Mesenchymal stem cell (in vitro differentiated cells and primary cell): ENCODE data around the gene FAM83F.
"Not testable (repeated sequence)": the region's sequence is repeated elsewhere in the genome, so short reads cannot be mapped to it uniquely, and the experiment has no call there.

Experiments used
- DNase-seq: peaks from one replicate; pipeline ENCODE4 v3.0.0-alpha.2; 2013
- H2AFZ ChIP-seq: one replicate; pipeline ENCODE4 v1.6.1; 2013; ENCODE audit warnings: low read depth, mild to moderate bottlenecking, control low read depth, inconsistent platforms, low read length, moderate library complexity
- H2AK5ac ChIP-seq: 2 replicates; pipeline ENCODE4 v1.6.1; 2013; ENCODE audit warnings: low read length, moderate library complexity, mild to moderate bottlenecking, inconsistent platforms; ENCODE audit not compliant: severe bottlenecking
- H2BK120ac ChIP-seq: one replicate; pipeline ENCODE4 v1.6.1; 2013; ENCODE audit warnings: low read depth, mild to moderate bottlenecking, inconsistent platforms, low read length, moderate library complexity
- H2BK12ac ChIP-seq, 2 experiments: one replicate each; pipeline ENCODE4 v1.6.1; 2013; ENCODE audit warnings: inconsistent platforms in 2 of 2, low read length in 2 of 2, mild to moderate bottlenecking in 2 of 2, moderate library complexity in 2 of 2, control low read depth in 1 of 2
- H2BK15ac ChIP-seq: one replicate; pipeline ENCODE4 v1.6.1; 2013; ENCODE audit warnings: mild to moderate bottlenecking, low read depth, inconsistent platforms; ENCODE audit not compliant: poor library complexity, severe bottlenecking
- H2BK5ac ChIP-seq: 2 replicates; pipeline ENCODE4 v1.6.1; 2013; ENCODE audit warnings: low read depth, mild to moderate bottlenecking, low read length, control low read depth, inconsistent platforms; ENCODE audit not compliant: poor library complexity, severe bottlenecking
- H3K14ac ChIP-seq, 2 experiments: one replicate each; pipeline ENCODE4 v1.6.1; 2013; ENCODE audit warnings: inconsistent platforms in 2 of 2, low read length in 2 of 2, control low read depth in 1 of 2, mild to moderate bottlenecking in 1 of 2, moderate library complexity in 1 of 2
- H3K18ac ChIP-seq, 2 experiments: one replicate each; pipeline ENCODE4 v1.6.1; 2013; ENCODE audit warnings: inconsistent platforms in 2 of 2, low read length in 2 of 2, control low read depth in 1 of 2, low read depth in 1 of 2, mild to moderate bottlenecking in 1 of 2
- H3K23ac ChIP-seq, 2 experiments: one replicate each; pipeline ENCODE4 v1.6.1; 2013; ENCODE audit warnings: inconsistent platforms in 2 of 2, low read length in 2 of 2, mild to moderate bottlenecking in 2 of 2, moderate library complexity in 2 of 2, control low read depth in 1 of 2
- H3K27ac ChIP-seq: 2 replicates; pipeline ENCODE4 v1.5.1; 2013; ENCODE audit warnings: mild to moderate bottlenecking, moderate library complexity, low read length, control low read depth, inconsistent platforms; ENCODE audit not compliant: poor library complexity, severe bottlenecking
- H3K27me3 ChIP-seq, 2 experiments: 2 replicates each; pipeline versions ENCODE4 v1.6.1 to v1.7.0; 2013; ENCODE audit warnings: low read length in 2 of 2, mild to moderate bottlenecking in 2 of 2, moderate library complexity in 2 of 2, control low read depth in 1 of 2, inconsistent platforms in 1 of 2; ENCODE audit not compliant: control insufficient read depth in 1 of 2, insufficient read depth in 1 of 2
- H3K36me3 ChIP-seq, 2 experiments: 2 replicates each; pipeline versions ENCODE4 v1.6.1 to v1.7.0; 2013; ENCODE audit warnings: low read length in 2 of 2, control low read depth in 1 of 2, inconsistent platforms in 1 of 2, low read depth in 1 of 2, mild to moderate bottlenecking in 1 of 2; ENCODE audit not compliant: insufficient read depth in 2 of 2, control insufficient read depth in 1 of 2
- H3K4ac ChIP-seq, 2 experiments: one replicate each; pipeline ENCODE4 v1.6.1; 2013; ENCODE audit warnings: inconsistent platforms in 2 of 2, low read length in 2 of 2, mild to moderate bottlenecking in 2 of 2, moderate library complexity in 2 of 2, control low read depth in 1 of 2, low read depth in 1 of 2
- H3K4me1 ChIP-seq: 2 replicates; pipeline ENCODE4 v1.6.1; 2013; ENCODE audit warnings: low read depth, low read length, control low read depth; ENCODE audit not compliant: control insufficient read depth, insufficient read depth
- H3K4me2 ChIP-seq: 2 replicates; pipeline ENCODE4 v1.6.1; 2013; ENCODE audit warnings: low read length, mild to moderate bottlenecking, inconsistent platforms; ENCODE audit not compliant: poor library complexity, severe bottlenecking
- H3K4me3 ChIP-seq, 2 experiments: 2 replicates each; pipeline versions ENCODE4 v1.5.1 to v1.7.0; 2013; ENCODE audit warnings: low read length in 2 of 2, mild to moderate bottlenecking in 2 of 2, control low read depth in 1 of 2, low read depth in 1 of 2; ENCODE audit not compliant: insufficient read depth in 1 of 2
- H3K79me1 ChIP-seq: replicated peaks from 2 replicates; pipeline ENCODE4 v1.6.1; 2013; ENCODE audit warnings: mild to moderate bottlenecking, control low read depth, low read length, inconsistent platforms; ENCODE audit not compliant: poor library complexity, severe bottlenecking
- H3K9ac ChIP-seq: 2 replicates; pipeline ENCODE4 v1.7.0; 2013; ENCODE audit warnings: mild to moderate bottlenecking, low read length, moderate library complexity
- H3K9me3 ChIP-seq: 2 replicates; pipeline ENCODE4 v1.7.0; 2013; ENCODE audit warnings: mild to moderate bottlenecking, low read length; ENCODE audit not compliant: control insufficient read depth
- H4K8ac ChIP-seq: one replicate; pipeline ENCODE4 v1.6.1; 2013; ENCODE audit warnings: inconsistent platforms, mild to moderate bottlenecking, low read length, moderate library complexity
- H4K91ac ChIP-seq: one replicate; pipeline ENCODE4 v1.6.1; 2013; ENCODE audit warnings: mild to moderate bottlenecking, low read length, inconsistent platforms
- WGBS: methylation state at CpG from one replicate; pipeline ENCODE4 v1.1.7; 2013; ENCODE audit warnings: mixed read lengths; 5-methylcytosine and 5-hydroxymethylcytosine counted together

The FAM83F gene

GRCh38 chr22:40022536-40023240 is 27.9 kb downstream of the FAM83F start:
- Histone ChIP-seq H3K4me3 (no peak overlapping the region), H2BK120ac (no peak overlapping the region), H3K36me3 (no peaks in the 10 kb centered on the region), H4K91ac (no peak overlapping the region), H3K4ac (no peak overlapping the region), H3K14ac (no peak overlapping the region), H2BK5ac (no peak overlapping the region), H3K9ac (no peak overlapping the region), H3K23ac (no peak overlapping the region), H3K18ac (no peak overlapping the region), H4K8ac (no peak overlapping the region), H3K4me2 (no peak overlapping the region), H2AFZ (no peak overlapping the region), H2BK12ac (no peak overlapping the region), H3K9me3 (no peaks in the 10 kb centered on the region), H2BK15ac (no peak overlapping the region), H3K27me3 (peaks cover 37 to 54% of the 10 kb centered on the region in 2 experiments), H2AK5ac (no peak overlapping the region), H3K27ac (no peak overlapping the region), H3K79me1 (no peaks in the 10 kb centered on the region), H3K4me1 (peaks cover 4% of the 10 kb centered on the region)
- no peak for DNase-seq
- WGBS, result 92% methylated on average over 9 of the region's 11 CpGs

GRCh38 chr22:40023341-40023841 is 28.6 kb downstream of the FAM83F start:
- Histone ChIP-seq H3K4me1 (peaks cover 4% of the 10 kb centered on the region), H3K27me3 (peaks cover 37 to 58% of the 10 kb centered on the region in 2 experiments), H4K8ac (no peak overlapping the region), H3K4ac (no peak overlapping the region), H3K14ac (no peak overlapping the region), H4K91ac (no peak overlapping the region), H2BK12ac (no peak overlapping the region), H2BK15ac (no peak overlapping the region), H3K9me3 (no peaks in the 10 kb centered on the region), H3K23ac (no peak overlapping the region), H3K79me1 (no peaks in the 10 kb centered on the region), H2AK5ac (no peak overlapping the region), H3K27ac (no peak overlapping the region), H3K4me2 (no peak overlapping the region), H3K36me3 (no peaks in the 10 kb centered on the region), H2AFZ (no peak overlapping the region), H2BK120ac (no peak overlapping the region), H2BK5ac (no peak overlapping the region), H3K9ac (no peak overlapping the region), H3K18ac (no peak overlapping the region), H3K4me3 (no peak overlapping the region)
- no peak for DNase-seq
- 81% methylated on average over 13 of the region's 16 CpGs for WGBS

GRCh38 chr22:40024201-40025061 is 29.7 kb downstream of the FAM83F start:
- H3K4me1 ChIP-seq, result peaks cover 3% of the 10 kb centered on the region
- no peak overlapping the region for H3K23ac ChIP-seq
- H3K4ac ChIP-seq, result no peak overlapping the region
- H3K4me2 ChIP-seq, result no peak overlapping the region
- no peak overlapping the region for H2BK120ac ChIP-seq
- no peak overlapping the region for H2AFZ ChIP-seq
- H3K79me1 ChIP-seq, result no peaks in the 10 kb centered on the region
- H2BK5ac ChIP-seq, result no peak overlapping the region
- H3K18ac ChIP-seq, result no peak overlapping the region
- no peak overlapping the region for H3K27ac ChIP-seq
- H3K27me3 ChIP-seq, result peaks cover 38 to 57% of the 10 kb centered on the region in 2 experiments
- WGBS, result 34% methylated on average over 16 of the region's 16 CpGs
- no peak overlapping the region for H3K14ac ChIP-seq
- no peak overlapping the region for H4K91ac ChIP-seq
- no peak overlapping the region for H4K8ac ChIP-seq
- no peak overlapping the region for H2BK15ac ChIP-seq
- no peak overlapping the region for H2AK5ac ChIP-seq
- H3K36me3 ChIP-seq, result no peaks in the 10 kb centered on the region
- peak; percentile 71 for DNase-seq
- no peaks in the 10 kb centered on the region for H3K9me3 ChIP-seq
- H3K4me3 ChIP-seq, result peak overlapping the region in 1 of 2 experiments; percentile 26
- no peak overlapping the region for H3K9ac ChIP-seq
- H2BK12ac ChIP-seq, result no peak overlapping the region

- DNase-seq, H4K8ac ChIP-seq, H2AK5ac ChIP-seq, H2BK120ac ChIP-seq, H3K4me3 ChIP-seq, H3K4me2 ChIP-seq, H3K14ac ChIP-seq, H2BK12ac ChIP-seq, H3K4ac ChIP-seq, H3K18ac ChIP-seq, H3K79me1 ChIP-seq, H4K91ac ChIP-seq, H3K23ac ChIP-seq, H3K27ac ChIP-seq, H3K9me3 ChIP-seq, H2AFZ ChIP-seq, H3K9ac ChIP-seq, H2BK15ac ChIP-seq, H3K36me3 ChIP-seq, H2BK5ac ChIP-seq, H3K4me1 ChIP-seq: not testable (repeated sequence)
- 47% methylated on average over 5 of the region's 5 CpGs for WGBS
- H3K27me3 ChIP-seq, result peaks cover 40 to 57% of the 10 kb centered on the region in 2 experiments
These were observed 30.3 kb downstream of the FAM83F start for GRCh38 chr22:40025062-40025379.
